ENCODE data around the gene SERPINA6.

GRCh38 chr14:94278731-94279130 is 44.4 kb downstream of the SERPINA6 start:
- TF ChIP-seq CTCF (optimal IDR thresholded peaks at IDR 0.05 in 1 of 3, IDR thresholded peaks at IDR 0.05 in 1 of 3, conservative IDR thresholded peaks at IDR 0.05 in 1 of 3; ENCODE audit: extremely low read depth in 1 of 3, insufficient read depth in 2 of 3, low read length in 3 of 3), result no peak
- no peak for TF ChIP-seq EZH2 (IDR thresholded peaks at IDR 0.05; ENCODE audit: low read length)
